Progenitor cell of endocrine pancreas (in vitro differentiated cells): ENCODE measurements around the gene ZNF74. TPM values are rescaled to one million over a fixed set of nuclear protein-coding genes. Genes with fewer than 3 reads are reported as not detected.

ENCODE experiments used
- DNase-seq: peaks from one replicate; pipeline ENCODE4 v3.0.0; 2021; ENCODE audit warnings: low spot score; ENCODE audit not compliant: unreplicated experiment
- H3K27ac Mint-ChIP-seq: 2 replicates; pipeline ENCODE4 v1.8.0; 2021; ENCODE audit warnings: mild to moderate bottlenecking, moderate library complexity, mixed read lengths
- H3K27me3 Mint-ChIP-seq: 2 replicates; pipeline ENCODE4 v1.8.0; 2021; ENCODE audit warnings: mixed read lengths
- H3K36me3 Mint-ChIP-seq: 2 replicates; pipeline ENCODE4 v1.8.0; 2022; ENCODE audit warnings: mixed read lengths; ENCODE audit not compliant: insufficient read depth
- H3K4me1 Mint-ChIP-seq: 2 replicates; pipeline ENCODE4 v1.8.0; 2021; ENCODE audit warnings: low read depth, mixed read lengths
- H3K4me3 Mint-ChIP-seq: 2 replicates; pipeline ENCODE4 v1.8.0; 2021; ENCODE audit warnings: low read depth, mild to moderate bottlenecking, moderate library complexity, mixed read lengths
- H3K9me3 Mint-ChIP-seq: 2 replicates; pipeline ENCODE4 v1.8.0; 2021; ENCODE audit warnings: low read depth, mixed read lengths
- CTCF ChIP-seq: fragments of 200-600 bp; sonication (generic); IDR thresholded peaks from one replicate; pipeline ENCODE4 v1.5.0; 2021; ENCODE audit warnings: antibody characterized with exemption, mild to moderate bottlenecking; ENCODE audit not compliant: unreplicated experiment
- total RNA-seq: library from RNA; stranded (reverse); gene quantifications from 2 replicates; pipeline ENCODE4 v1.2.1, GENCODE V29; 2021

Gene ZNF74
- total RNA-seq, 1 donor from 2014 or later, result 52.1 TPM

- H3K27ac Mint-ChIP-seq, result no peak overlapping the region
- H3K9me3 Mint-ChIP-seq, result no peaks in the 10 kb centered on the region
- H3K4me1 Mint-ChIP-seq, result peaks cover 39% of the 10 kb centered on the region
- H3K27me3 Mint-ChIP-seq, result no peaks in the 10 kb centered on the region
- peak overlapping the region; percentile 4 for H3K4me3 Mint-ChIP-seq
- no peak for TF ChIP-seq CTCF
- H3K36me3 Mint-ChIP-seq, result peaks cover 3% of the 10 kb centered on the region
- no peak for DNase-seq
Measured at GRCh38 chr22:20396639-20397038, 2.7 kb downstream of the ZNF74 start.

GRCh38 chr22:20397498-20397897 lies 3.5 kb downstream of the ZNF74 start:
- no peak for TF ChIP-seq CTCF
- Mint-ChIP-seq H3K27me3 (no peaks in the 10 kb centered on the region), H3K27ac (no peak overlapping the region), H3K36me3 (peaks cover 3% of the 10 kb centered on the region), H3K4me3 (no peak overlapping the region), H3K9me3 (no peaks in the 10 kb centered on the region), H3K4me1 (peaks cover 39% of the 10 kb centered on the region)
- DNase-seq, result no peak

GRCh38 chr22:20398420-20398819 lies 4.5 kb downstream of the ZNF74 start:
- no peak for TF ChIP-seq CTCF
- H3K27ac Mint-ChIP-seq, result no peak overlapping the region
- no peaks in the 10 kb centered on the region for H3K27me3 Mint-ChIP-seq
- H3K9me3 Mint-ChIP-seq, result no peaks in the 10 kb centered on the region
- H3K36me3 Mint-ChIP-seq, result peaks cover 5% of the 10 kb centered on the region
- DNase-seq, result no peak
- peaks cover 39% of the 10 kb centered on the region for H3K4me1 Mint-ChIP-seq
- no peak overlapping the region for H3K4me3 Mint-ChIP-seq

- no peak overlapping the region for H3K27ac Mint-ChIP-seq
Measured at GRCh38 chr22:20399866-20400605, 6.1 kb downstream of the ZNF74 start.

More at GRCh38 chr22:20399866-20400605, 6.1 kb downstream of the ZNF74 start:
- DNase-seq, result no peak
- Mint-ChIP-seq H3K27me3 (no peaks in the 10 kb centered on the region), H3K4me3 (no peak overlapping the region), H3K36me3 (peaks cover 8% of the 10 kb centered on the region), H3K4me1 (peaks cover 30% of the 10 kb centered on the region), H3K9me3 (no peaks in the 10 kb centered on the region)
- TF ChIP-seq CTCF, result no peak
